HG03354 (cell line): ENCODE measurements around the gene STK36.
A peak's percentile ranks its signal among the peaks of the same experiment; 100 is the strongest.

Experiments
- ATAC-seq: cut with Tn5 transposase; IDR thresholded peaks from one replicate; pipeline ENCODE4 v1.9.1; 2021; ENCODE audit warnings: mild to moderate bottlenecking; ENCODE audit not compliant: unreplicated experiment, poor library complexity, severe bottlenecking

The STK36 gene

DNA sequence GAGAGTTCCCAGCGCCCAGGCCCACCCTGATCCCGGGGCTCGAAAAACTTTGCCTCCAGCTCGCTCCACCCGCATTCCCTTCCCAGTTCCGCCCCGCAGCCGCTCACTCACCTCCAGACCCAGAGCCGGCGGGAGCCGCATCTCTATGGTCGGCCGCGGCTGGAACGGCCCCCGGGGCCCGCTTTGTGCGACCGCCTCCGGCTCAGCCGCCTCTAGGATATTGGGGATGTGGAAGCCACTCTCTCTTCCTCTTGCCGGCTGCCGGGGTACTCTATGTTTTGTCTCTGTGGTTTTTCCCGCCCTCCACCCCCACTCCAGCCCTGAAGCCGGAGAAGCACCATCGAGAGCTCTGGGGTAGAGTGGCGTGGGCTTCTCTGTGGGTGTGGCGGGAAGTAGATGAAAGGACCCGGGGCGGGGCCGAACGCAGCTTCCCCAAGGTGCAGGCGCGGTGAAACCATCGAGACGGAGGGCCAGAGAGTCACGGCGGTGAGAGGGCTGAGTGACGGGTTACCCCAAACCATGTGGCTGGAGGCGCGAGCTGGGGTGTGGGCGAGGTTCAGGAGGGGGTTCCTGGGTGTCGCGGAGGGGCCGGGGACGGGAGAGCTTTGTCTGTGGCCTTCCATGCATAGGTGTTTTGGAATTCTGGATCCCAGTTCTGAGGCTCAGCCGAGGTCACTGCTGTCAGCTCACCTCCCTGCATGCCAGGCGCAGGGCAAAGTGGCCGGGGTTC, 12.5 kb upstream of the STK36 start, which contains the start of the genes BCS1L and ZNF142:
Gene BCS1L (plus strand): TSS at position 426 of the 730 bp plus-strand sequence. CDS start 1,305 bp downstream, outside the sequence.
Gene ZNF142 (minus strand): TSS at position 366 of the 730 bp plus-strand sequence. CDS start 3,194 bp downstream, outside the sequence.
- ATAC-seq = peak; percentile 96

GRCh38 chr2:218659988-218660358, 11.9 kb upstream of the STK36 start:
- ATAC-seq = no peak

GRCh38 chr2:218662377-218662776, 9.5 kb upstream of the STK36 start:
- no peak for ATAC-seq

DNA sequence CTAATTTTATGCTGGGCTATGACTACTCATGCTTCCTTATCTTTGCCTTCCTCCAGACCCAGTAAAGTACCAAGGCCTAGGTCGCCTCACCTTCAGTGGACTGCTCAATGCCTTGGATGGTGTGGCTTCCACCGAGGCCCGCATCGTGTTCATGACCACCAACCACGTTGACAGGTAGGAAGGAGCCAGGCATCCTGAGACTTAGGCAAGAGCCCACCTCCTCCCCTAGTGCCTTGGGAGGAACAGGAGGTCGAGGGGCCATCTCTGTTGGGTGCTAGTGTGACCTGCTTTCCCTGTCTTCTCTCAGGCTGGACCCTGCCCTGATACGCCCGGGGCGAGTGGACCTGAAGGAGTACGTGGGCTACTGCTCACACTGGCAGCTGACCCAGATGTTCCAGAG, 9.1 kb upstream of the STK36 start:
- ATAC-seq = no peak

DNA sequence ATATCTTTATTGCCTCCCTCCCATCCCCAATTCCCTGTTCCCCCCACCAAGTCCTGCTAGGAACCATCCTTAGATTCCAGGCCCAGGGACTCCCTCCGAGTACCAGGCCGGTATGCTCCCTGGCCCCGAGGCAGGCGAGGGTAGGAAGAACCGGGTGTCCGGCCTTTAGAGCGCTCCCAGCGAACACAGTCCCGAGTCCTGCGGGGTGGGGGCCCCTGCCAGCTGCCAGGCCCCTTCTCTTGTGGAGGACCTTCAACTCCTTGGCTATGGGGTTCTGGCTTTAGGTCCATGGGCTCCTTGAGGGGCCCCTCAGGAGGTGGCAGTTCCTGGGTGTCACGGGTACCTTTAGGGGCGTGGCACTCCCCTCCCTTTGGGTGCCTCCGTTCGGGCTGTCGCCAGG, 8.0 kb upstream of the STK36 start:
- ATAC-seq = no peak

GRCh38 chr2:218664653-218665052, 7.2 kb upstream of the STK36 start:
- no peak for ATAC-seq

- ATAC-seq = peak; percentile 2
Measured at GRCh38 chr2:218671097-218671653, 711 bp upstream of the STK36 start.

- no peak for ATAC-seq
Measured at GRCh38 chr2:218679119-218679518, 7.2 kb downstream of the STK36 start.

- ATAC-seq = no peak
Measured at GRCh38 chr2:218680061-218680460, 8.2 kb downstream of the STK36 start.

DNA sequence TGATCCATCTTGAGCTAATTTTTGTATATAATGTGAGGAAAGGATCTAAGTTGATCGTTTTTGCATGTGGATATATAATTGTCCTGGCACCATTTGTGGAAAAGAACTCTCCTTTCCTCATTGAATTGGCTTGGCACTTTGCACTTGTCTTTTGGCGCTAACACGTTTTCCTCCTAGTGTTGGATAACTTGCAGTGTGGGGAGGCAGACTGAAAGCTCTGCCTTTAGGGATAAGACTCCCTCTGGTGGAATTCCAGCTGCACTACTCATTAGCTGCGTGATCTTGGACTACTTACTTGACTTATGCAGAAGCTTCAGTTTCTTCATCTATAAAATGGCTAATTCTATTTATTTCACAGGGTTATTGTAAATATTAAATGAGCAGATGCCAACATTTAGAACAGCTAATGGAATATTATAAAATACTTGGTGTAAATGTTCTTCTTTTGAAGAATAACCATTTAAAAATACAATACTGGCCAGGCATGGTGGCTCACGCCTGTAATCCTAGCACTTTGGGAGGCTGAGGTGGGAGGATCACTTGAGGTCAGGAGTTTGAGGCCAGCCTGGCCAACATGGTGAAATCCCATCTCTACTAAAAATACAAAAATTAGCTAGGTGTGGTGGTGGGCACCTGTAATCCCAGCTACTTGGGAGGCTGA, 15.6 kb downstream of the STK36 start:
- ATAC-seq = peak; percentile 68

- ATAC-seq = no peak
Measured at GRCh38 chr2:218691234-218691633, 19.3 kb downstream of the STK36 start.

DNA sequence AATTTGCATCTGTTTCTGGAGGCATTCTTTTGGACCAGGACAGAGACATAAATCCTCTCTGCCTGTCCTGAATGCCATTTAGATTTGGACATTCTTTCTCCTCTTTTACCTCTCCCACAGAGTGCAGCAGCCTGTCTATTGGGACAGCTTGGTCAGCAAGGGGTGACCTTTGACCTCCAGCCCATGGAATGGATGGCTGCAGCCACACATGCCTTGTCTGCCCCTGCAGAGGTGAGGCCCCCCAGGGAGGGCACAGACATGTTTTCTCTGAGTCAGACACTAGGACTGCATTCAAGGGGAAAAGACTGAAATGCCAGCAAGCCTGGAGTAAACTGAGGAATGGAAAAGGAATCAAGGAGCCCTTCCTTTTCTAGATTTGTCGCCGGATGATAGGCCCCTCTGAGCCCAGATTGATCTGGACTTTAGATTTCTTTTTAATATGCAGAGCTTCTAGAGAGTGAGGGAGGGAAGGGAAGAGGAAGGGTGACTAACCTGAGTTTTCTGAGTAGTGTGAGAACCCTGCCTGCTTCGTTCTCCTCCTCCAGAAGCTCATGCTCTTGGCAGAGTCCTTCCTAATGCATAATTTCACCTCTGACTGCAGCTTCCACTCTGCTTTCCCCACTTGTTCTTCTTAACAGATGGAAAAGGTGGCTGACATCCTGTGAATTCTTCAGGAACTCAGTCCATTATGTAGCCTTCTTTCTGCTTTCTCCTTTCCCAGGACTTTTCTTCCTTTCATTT, 22.7 kb downstream of the STK36 start:
- ATAC-seq = no peak

DNA sequence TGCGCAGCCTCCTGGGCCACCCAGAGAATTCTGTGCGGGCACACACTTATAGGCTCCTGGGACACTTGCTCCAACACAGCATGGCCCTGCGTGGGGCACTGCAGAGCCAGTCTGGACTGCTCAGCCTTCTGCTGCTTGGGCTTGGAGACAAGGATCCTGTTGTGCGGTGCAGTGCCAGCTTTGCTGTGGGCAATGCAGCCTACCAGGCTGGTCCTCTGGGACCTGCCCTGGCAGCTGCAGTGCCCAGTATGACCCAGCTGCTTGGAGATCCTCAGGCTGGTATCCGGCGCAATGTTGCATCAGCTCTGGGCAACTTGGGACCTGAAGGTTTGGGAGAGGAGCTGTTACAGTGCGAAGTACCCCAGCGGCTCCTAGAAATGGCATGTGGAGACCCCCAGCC, 27.0 kb downstream of the STK36 start:
- no peak for ATAC-seq

DNA sequence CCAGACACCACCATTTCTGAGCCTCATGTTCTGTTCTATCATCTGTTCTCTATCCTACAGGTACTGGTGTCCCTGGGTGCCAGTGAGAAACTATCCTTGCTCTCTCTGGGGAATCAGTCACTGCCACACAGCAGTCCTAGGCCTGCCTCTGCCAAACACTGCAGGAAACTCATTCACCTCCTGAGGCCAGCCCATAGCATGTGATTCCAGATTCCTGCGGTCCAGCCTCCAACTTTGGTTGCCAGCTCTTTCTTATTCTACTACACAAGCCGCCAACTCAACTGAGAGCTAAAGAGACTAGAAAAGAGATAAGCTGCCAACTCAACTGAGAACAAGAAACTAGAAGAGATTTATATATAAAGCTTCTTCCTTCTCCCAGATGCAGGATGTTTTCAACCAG, 29.9 kb downstream of the STK36 start:
- no peak for ATAC-seq

GRCh38 chr2:218703341-218703740, 31.5 kb downstream of the STK36 start:
- ATAC-seq = no peak

DNA sequence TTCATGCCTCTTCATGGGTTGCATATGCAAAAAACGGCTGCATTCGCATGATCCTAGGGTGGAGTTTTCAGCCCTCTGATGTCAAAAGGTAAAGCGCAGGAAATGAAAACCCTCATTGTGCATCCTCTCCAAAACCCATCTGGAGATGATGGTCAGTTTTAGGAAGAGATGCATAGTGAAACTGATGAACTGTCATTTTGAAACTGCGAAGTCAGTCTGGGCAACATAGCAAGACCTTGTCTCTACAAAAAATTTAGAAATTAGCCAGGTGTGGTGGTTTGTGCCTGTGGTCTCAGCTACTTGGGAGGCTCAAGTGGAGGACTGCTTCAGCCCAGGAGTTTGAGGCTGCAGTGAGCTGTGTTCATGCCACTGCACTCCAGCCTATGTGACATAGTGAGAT, 36.2 kb downstream of the STK36 start:
- ATAC-seq = no peak

DNA sequence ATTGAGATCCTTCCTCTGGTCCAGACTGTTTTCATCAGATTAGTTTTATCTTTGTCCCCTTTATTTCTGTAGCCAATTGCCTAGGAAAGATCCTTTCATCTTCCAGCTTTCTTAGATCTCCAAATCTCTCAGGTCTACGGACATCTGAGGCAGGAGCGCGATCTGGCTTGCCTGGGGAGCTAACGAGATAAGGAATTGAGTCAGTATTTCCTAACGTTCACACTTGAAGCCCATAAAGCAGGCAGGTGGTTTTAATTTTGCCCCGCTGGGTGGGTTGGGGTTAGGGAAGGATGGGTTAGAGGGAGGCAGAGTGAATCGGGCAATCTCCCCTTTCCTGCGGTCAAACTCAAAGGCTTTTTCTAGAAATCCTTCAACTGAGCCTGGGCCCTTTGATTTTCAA, 38.0 kb downstream of the STK36 start:
- no peak for ATAC-seq

DNA sequence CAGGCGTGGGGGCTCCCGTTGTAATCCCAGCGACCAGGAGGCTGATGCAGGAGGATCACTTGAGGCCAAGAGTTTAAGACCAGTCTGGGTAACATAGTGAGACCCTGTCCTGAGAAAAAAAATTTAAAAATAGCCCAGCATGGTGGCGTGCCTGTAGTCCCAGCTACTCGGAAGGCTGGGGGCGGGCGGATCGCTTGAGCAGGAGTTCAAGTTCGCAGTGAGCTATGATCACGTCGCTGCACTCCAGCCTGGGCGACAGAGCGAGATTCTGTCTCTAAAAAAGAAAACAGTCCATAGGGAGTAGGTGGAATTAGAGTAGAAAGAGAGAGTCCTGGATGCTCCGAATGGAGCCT, 38.4 kb downstream of the STK36 start:
- peak; percentile 2 for ATAC-seq

GRCh38 chr2:218710687-218711549, 39.0 kb downstream of the STK36 start, which contains the start of gene TTLL4:
Gene TTLL4 (plus strand): TSS chr2:218710835. CDS start chr2:218737677, 26,842 bp downstream.
- ATAC-seq = peak; percentile 93
